NCI-H2227 treated with DMSO at 0.1 percent for 48 hours (cell line): ENCODE results near the gene GALNT2.

ENCODE experiments used
- DNase-seq: peaks from one replicate; lab custom pipeline; 2025; lab: John Stamatoyannopoulos, UW

The GALNT2 gene

GRCh38 chr1:230129341-230129740 lies 62.3 kb downstream of the GALNT2 start:
- DNase-seq = no peak

- DNase-seq = no peak
Observed at GRCh38 chr1:230130172-230130944, 63.3 kb downstream of the GALNT2 start.

GRCh38 chr1:230131457-230131856 lies 64.4 kb downstream of the GALNT2 start:
- DNase-seq = no peak

- no peak for DNase-seq
Observed at GRCh38 chr1:230132758-230133157, 65.7 kb downstream of the GALNT2 start.

- DNase-seq = no peak
Observed at GRCh38 chr1:230135726-230136125, 68.7 kb downstream of the GALNT2 start.

- peak; percentile 58 for DNase-seq
Observed at GRCh38 chr1:230136453-230137336, 69.7 kb downstream of the GALNT2 start.

GRCh38 chr1:230137337-230137815 lies 70.3 kb downstream of the GALNT2 start:
- no peak for DNase-seq

GRCh38 chr1:230138561-230139239 lies 71.7 kb downstream of the GALNT2 start:
- no peak for DNase-seq

GRCh38 chr1:230139315-230139714 lies 72.3 kb downstream of the GALNT2 start:
- no peak for DNase-seq

GRCh38 chr1:230139741-230140140 lies 72.7 kb downstream of the GALNT2 start:
- DNase-seq = no peak

- DNase-seq = no peak
Observed at GRCh38 chr1:230140221-230141020, 73.4 kb downstream of the GALNT2 start.

GRCh38 chr1:230141021-230141648 lies 74.1 kb downstream of the GALNT2 start:
- no peak for DNase-seq

- no peak for DNase-seq
Observed at GRCh38 chr1:230141797-230142607, 75.0 kb downstream of the GALNT2 start.

- no peak for DNase-seq
Observed at GRCh38 chr1:230142608-230143210, 75.7 kb downstream of the GALNT2 start.

- no peak for DNase-seq
Observed at GRCh38 chr1:230143534-230143933, 76.5 kb downstream of the GALNT2 start.

- DNase-seq = no peak
Observed at GRCh38 chr1:230144010-230144614, 77.1 kb downstream of the GALNT2 start.

GRCh38 chr1:230144758-230145504 lies 77.9 kb downstream of the GALNT2 start:
- no peak for DNase-seq

GRCh38 chr1:230145505-230145899 lies 78.5 kb downstream of the GALNT2 start:
- no peak for DNase-seq
